ENCODE results near the gene CDK19. TPM values are rescaled to one million over a fixed set of nuclear protein-coding genes. Genes with fewer than 3 reads are reported as not detected.
A peak's percentile ranks its signal among the peaks of the same experiment; 100 is the strongest.

The CDK19 gene
- total and polyA plus RNA-seq, 9 of the 15 experiments (the other 6 are each of a cell fraction or from before 2014, with no cell fraction given) = 3.8 to 15.2 (median 7.4) TPM

- DNase-seq (ENCODE audit: extremely low read depth in 1 of 4, low spot score in 3 of 4) = no peak
- H3K4me1 ChIP-seq (replicated peaks in 1 of 2; ENCODE audit: control insufficient read depth in 2 of 2, insufficient read depth in 2 of 2, low read length in 2 of 2) = peaks cover 13 to 30% of the 10 kb centered on the region in 2 experiments; a peak in 4 of 5 replicates
- no peak overlapping the region for H3K4me2 ChIP-seq (ENCODE audit: insufficient read depth, low read length)
- no peak overlapping the region for H3K4me3 ChIP-seq
- no peak overlapping the region for H3K27ac ChIP-seq (ENCODE audit: extremely low read depth, low read depth, low read length)
- no peaks in the 10 kb centered on the region for H4K20me1 ChIP-seq (replicated peaks; ENCODE audit: control insufficient read depth, insufficient read depth, low read length)
- H3K9me1 ChIP-seq (ENCODE audit: control insufficient read depth, insufficient read depth, low read length) = no peaks in the 10 kb centered on the region
- no peak for ATAC-seq
- no peak overlapping the region for H3K9ac ChIP-seq (ENCODE audit: insufficient read depth in 1 of 2, low read depth in 2 of 2, low read length in 2 of 2)
- no peaks in the 10 kb centered on the region for H3K9me3 ChIP-seq (replicated peaks; ENCODE audit: control insufficient read depth, insufficient read depth, low read depth, low read length)
- H3K36me3 ChIP-seq (ENCODE audit: control insufficient read depth, insufficient read depth, low read length) = no peaks in the 10 kb centered on the region
- in situ Hi-C loops (cut with MboI) = no loop called here
- FAIRE-seq = no peak
- intact Hi-C loops (cut with micrococcal nuclease) = no loop called here
- 0% methylated on average over 1 of the region's 1 CpG for WGBS (ENCODE audit: insufficient coverage, low coverage, missing lambda C conversion rate)
- H3K27me3 ChIP-seq (ENCODE audit: control insufficient read depth in 2 of 2, insufficient read depth in 2 of 2, low read length in 2 of 2) = no peaks in the 10 kb centered on the region
- CTCF ChIA-PET (ENCODE audit: low intra/inter-chr PET ratio) = no interaction called here
- no TSS peak for BruUV-seq (replicated peaks)
- no peak overlapping the region for H2AFZ ChIP-seq (ENCODE audit: low read depth, low read length)
- no peaks in the 10 kb centered on the region for H3K79me2 ChIP-seq (ENCODE audit: control insufficient read depth, insufficient read depth, low read length)
- POLR2A ChIA-PET = interaction anchor here (0.5 to 1.5 kb wide), 4 partner anchors 10 to 109 kb away, joined by 3 to 8 read pairs (median 4); no protein-coding TSS in a partner anchor
- TF ChIP-seq ZNF12 (CRISPR knock-in tag; IDR thresholded peaks at IDR 0.05) = no peak
- no peak for TF ChIP-seq RUNX1 (IDR thresholded peaks at IDR 0.05; ENCODE audit: low read depth)
- no peak for TF ChIP-seq PKNOX1 (IDR thresholded peaks at IDR 0.05)
- no peak for TF ChIP-seq TCF15 (CRISPR knock-in tag; IDR thresholded peaks at IDR 0.05)
- peak; percentile 26; the same call in 1 of the 2 replicates for TF ChIP-seq ZBTB40 (IDR thresholded peaks at IDR 0.05)
- no peak for TF ChIP-seq ZBTB40 (CRISPR knock-in tag; IDR thresholded peaks at IDR 0.05)
- TF ChIP-seq ZNF239 (CRISPR knock-in tag; IDR thresholded peaks at IDR 0.05) = peak; percentile 85
- TF ChIP-seq ZNF354B (CRISPR knock-in tag; IDR thresholded peaks at IDR 0.05) = no peak
- no peak for TF ChIP-seq TRIM28 (IDR thresholded peaks at IDR 0.05)
- no peak for TF ChIP-seq CTBP1 (IDR thresholded peaks at IDR 0.05; ENCODE audit: borderline replicate concordance)
- no peak for TF ChIP-seq E4F1 (CRISPR knock-in tag; IDR thresholded peaks at IDR 0.05; ENCODE audit: borderline replicate concordance)
- peak; percentile 57 for TF ChIP-seq SOX6 (IDR thresholded peaks at IDR 0.05)
Measured at GRCh38 chr6:110620065-110620464, 195.2 kb downstream of the CDK19 start.

All from K562 (cell line).